HEK293 (cell line): ENCODE data around the gene MED10.

ENCODE experiments used
- CTCF ChIA-PET: fragments of 350-600 bp; formaldehyde crosslinking; extraction: SDS; loops from one replicate; lab custom pipeline; 2021; ENCODE audit warnings: antibody characterized with exemption; lab: Yijun Ruan, JAX
- POLR2A ChIA-PET: fragments of 300-600 bp; formaldehyde crosslinking; extraction: SDS; loops from one replicate; lab custom pipeline; 2020; ENCODE audit warnings: antibody characterized with exemption, inconsistent platforms; lab: Yijun Ruan, JAX
- H3K27ac ChIP-seq: fragments of 200-500 bp; sonication (Bioruptor generic); 2 replicates; pipeline ENCODE4 v1.5.1; 2014; ENCODE audit warnings: low read depth, low read length, control low read depth, inconsistent platforms; ENCODE audit errors: extremely low read depth
- H3K36me3 ChIP-seq, 2 experiments: fragments of 200-500 bp in 1 of 2; sonication (Bioruptor generic) in 1 of 2; 1 replicate in 1 of 2; 2 replicates in 1 of 2; pipeline ENCODE4 v1.5.1; 2014 to 2017; ENCODE audit warnings: inconsistent platforms in 2 of 2, low read length in 2 of 2; ENCODE audit not compliant: control insufficient read depth in 2 of 2, insufficient read depth in 1 of 2
- H3K4me1 ChIP-seq: fragments of 200-500 bp; sonication (Bioruptor generic); 2 replicates; pipeline ENCODE4 v1.5.1; 2014; ENCODE audit warnings: mild to moderate bottlenecking, low read length, inconsistent platforms; ENCODE audit not compliant: control insufficient read depth, insufficient read depth
- H3K4me3 ChIP-seq: 2 replicates; pipeline ENCODE4 v1.5.1; 2011; ENCODE audit warnings: low read depth, mild to moderate bottlenecking, control low read depth, low read length, moderate library complexity
- H3K9me3 ChIP-seq: fragments of 200-500 bp; sonication (Bioruptor generic); 2 replicates; pipeline ENCODE4 v1.5.1; 2014; ENCODE audit warnings: low read depth, low read length, inconsistent platforms; ENCODE audit not compliant: control insufficient read depth, insufficient read depth
- EGR2 ChIP-seq: fragments of 450-650 bp; formaldehyde crosslinking; IDR thresholded peaks from 2 replicates; pipeline ENCODE4 v1.5.1; 2016; ENCODE audit warnings: low read depth, missing biosample characterization, missing genetic modification characterization
- MEIS1 ChIP-seq: sonication (generic); formaldehyde crosslinking; IDR thresholded peaks from 2 replicates; pipeline ENCODE4 v1.8.1; 2022; ENCODE audit warnings: missing genetic modification reagents, mild to moderate bottlenecking, borderline replicate concordance
- SETDB1 ChIP-seq: IDR thresholded peaks from one replicate; pipeline ENCODE4 v1.6.1; 2017; ENCODE audit warnings: mild to moderate bottlenecking, low read length, moderate library complexity, mixed read lengths; ENCODE audit not compliant: insufficient read length
- TCF7L2 ChIP-seq: IDR thresholded peaks from 2 replicates; pipeline ENCODE4 v1.6.1; 2011; ENCODE audit warnings: low read depth, mild to moderate bottlenecking, inconsistent platforms, low read length, moderate library complexity, borderline replicate concordance
- ZBTB20 ChIP-seq: fragments of 450-650 bp; formaldehyde crosslinking; IDR thresholded peaks from 2 replicates; pipeline ENCODE4 v1.5.1; 2016; ENCODE audit warnings: missing biosample characterization, missing genetic modification characterization
- ZBTB21 ChIP-seq: fragments of 450-650 bp; formaldehyde crosslinking; IDR thresholded peaks from 2 replicates; pipeline ENCODE4 v1.5.1; 2017; ENCODE audit warnings: missing biosample characterization, missing genetic modification characterization
- ZNF223 ChIP-seq: fragments of 450-650 bp; formaldehyde crosslinking; IDR thresholded peaks from 2 replicates; pipeline ENCODE4 v1.5.1; 2016; ENCODE audit warnings: missing biosample characterization, missing genetic modification characterization
- ZNF239 ChIP-seq: fragments of 450-650 bp; formaldehyde crosslinking; IDR thresholded peaks from 2 replicates; pipeline ENCODE4 v1.5.1; 2016; ENCODE audit warnings: missing biosample characterization, missing genetic modification characterization
- ZNF37A ChIP-seq: fragments of 450-650 bp; IDR thresholded peaks from 2 replicates; pipeline ENCODE4 v1.5.1; 2018; ENCODE audit warnings: missing biosample characterization, missing genetic modification characterization
- ZNF423 ChIP-seq: fragments of 450-650 bp; formaldehyde crosslinking; IDR thresholded peaks from 2 replicates; pipeline ENCODE4 v1.5.1; 2016; ENCODE audit warnings: missing biosample characterization, missing genetic modification characterization
- ZNF529 ChIP-seq: fragments of 450-650 bp; formaldehyde crosslinking; IDR thresholded peaks from 2 replicates; pipeline ENCODE4 v1.5.1; 2017; ENCODE audit warnings: missing genetic modification characterization, missing biosample characterization; ENCODE audit not compliant: insufficient replicate concordance
- ZNF585B ChIP-seq: fragments of 450-650 bp; formaldehyde crosslinking; IDR thresholded peaks from 2 replicates; pipeline ENCODE4 v1.5.1; 2016; ENCODE audit warnings: missing biosample characterization, missing genetic modification characterization
- ZNF626 ChIP-seq: fragments of 450-650 bp; sonication (Bioruptor Pico); formaldehyde crosslinking; IDR thresholded peaks from 2 replicates; pipeline ENCODE4 v1.5.1; 2018; ENCODE audit warnings: missing biosample characterization, missing genetic modification characterization, inconsistent platforms
- ZNF664 ChIP-seq: fragments of 450-650 bp; formaldehyde crosslinking; IDR thresholded peaks from 2 replicates; pipeline ENCODE4 v1.5.1; 2016; ENCODE audit warnings: missing biosample characterization, missing genetic modification characterization
- ZNF670 ChIP-seq: fragments of 450-650 bp; formaldehyde crosslinking; IDR thresholded peaks from 2 replicates; pipeline ENCODE4 v1.5.1; 2016; ENCODE audit warnings: missing biosample characterization, missing genetic modification characterization, low read depth
- ZNF707 ChIP-seq: fragments of 450-650 bp; formaldehyde crosslinking; IDR thresholded peaks from 2 replicates; pipeline ENCODE4 v1.5.1; 2016; ENCODE audit warnings: missing biosample characterization, missing genetic modification characterization
- TF ChIP-seq, protein P1 (sequence below): fragments of 450-650 bp; formaldehyde crosslinking; IDR thresholded peaks from 2 replicates; pipeline ENCODE4 v1.5.1; 2017; ENCODE audit warnings: missing biosample characterization, missing genetic modification characterization
- TF ChIP-seq, protein P2 (sequence below): fragments of 450-650 bp; IDR thresholded peaks from 2 replicates; pipeline ENCODE4 v1.5.1; 2018; ENCODE audit warnings: missing biosample characterization, mild to moderate bottlenecking, missing genetic modification characterization
- TF ChIP-seq, protein P3 (sequence below): fragments of 450-650 bp; formaldehyde crosslinking; IDR thresholded peaks from 2 replicates; pipeline ENCODE4 v1.5.1; 2016; ENCODE audit warnings: missing biosample characterization, missing genetic modification characterization, low read depth
- TF ChIP-seq, protein P4 (sequence below): fragments of 450-650 bp; formaldehyde crosslinking; IDR thresholded peaks from 2 replicates; pipeline ENCODE4 v1.5.1; 2016; ENCODE audit warnings: missing biosample characterization, missing genetic modification characterization
- TF ChIP-seq, protein P5 (sequence below): fragments of 450-650 bp; formaldehyde crosslinking; IDR thresholded peaks from 2 replicates; pipeline ENCODE4 v1.5.1; 2016; ENCODE audit warnings: missing biosample characterization, missing genetic modification characterization
- TF ChIP-seq, protein P6 (sequence below): fragments of 450-650 bp; formaldehyde crosslinking; IDR thresholded peaks from 2 replicates; pipeline ENCODE4 v1.5.1; 2016; ENCODE audit warnings: missing biosample characterization, missing genetic modification characterization

MED10 gene

DNA sequence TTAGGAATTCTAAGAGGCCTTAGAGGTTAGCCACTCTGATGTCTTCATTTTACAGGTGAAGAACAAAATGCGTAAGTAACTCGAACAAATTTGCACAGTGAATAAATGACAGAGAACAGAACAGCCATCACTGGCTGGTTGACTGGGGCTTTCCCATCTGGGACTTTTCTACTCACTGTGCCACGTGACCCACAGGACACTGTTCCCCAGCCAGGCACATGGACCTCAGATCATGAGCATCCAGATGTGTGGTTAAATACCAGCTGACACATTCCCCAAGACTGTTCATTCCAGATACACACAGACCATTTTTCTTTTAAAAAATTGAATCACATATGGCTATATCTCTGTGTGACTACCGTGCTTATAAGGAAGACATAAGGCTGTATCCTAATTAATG, 25.8 kb upstream of the MED10 start (continued):
- TF ChIP-seq, protein P1, sequence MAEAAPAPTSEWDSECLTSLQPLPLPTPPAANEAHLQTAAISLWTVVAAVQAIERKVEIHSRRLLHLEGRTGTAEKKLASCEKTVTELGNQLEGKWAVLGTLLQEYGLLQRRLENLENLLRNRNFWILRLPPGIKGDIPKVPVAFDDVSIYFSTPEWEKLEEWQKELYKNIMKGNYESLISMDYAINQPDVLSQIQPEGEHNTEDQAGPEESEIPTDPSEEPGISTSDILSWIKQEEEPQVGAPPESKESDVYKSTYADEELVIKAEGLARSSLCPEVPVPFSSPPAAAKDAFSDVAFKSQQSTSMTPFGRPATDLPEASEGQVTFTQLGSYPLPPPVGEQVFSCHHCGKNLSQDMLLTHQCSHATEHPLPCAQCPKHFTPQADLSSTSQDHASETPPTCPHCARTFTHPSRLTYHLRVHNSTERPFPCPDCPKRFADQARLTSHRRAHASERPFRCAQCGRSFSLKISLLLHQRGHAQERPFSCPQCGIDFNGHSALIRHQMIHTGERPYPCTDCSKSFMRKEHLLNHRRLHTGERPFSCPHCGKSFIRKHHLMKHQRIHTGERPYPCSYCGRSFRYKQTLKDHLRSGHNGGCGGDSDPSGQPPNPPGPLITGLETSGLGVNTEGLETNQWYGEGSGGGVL (tag by site-specific recombination), result no peak
- TF ChIP-seq ZNF707 (tag by site-specific recombination) (no peak), ZNF37A (no peak)
- TF ChIP-seq, protein P2, sequence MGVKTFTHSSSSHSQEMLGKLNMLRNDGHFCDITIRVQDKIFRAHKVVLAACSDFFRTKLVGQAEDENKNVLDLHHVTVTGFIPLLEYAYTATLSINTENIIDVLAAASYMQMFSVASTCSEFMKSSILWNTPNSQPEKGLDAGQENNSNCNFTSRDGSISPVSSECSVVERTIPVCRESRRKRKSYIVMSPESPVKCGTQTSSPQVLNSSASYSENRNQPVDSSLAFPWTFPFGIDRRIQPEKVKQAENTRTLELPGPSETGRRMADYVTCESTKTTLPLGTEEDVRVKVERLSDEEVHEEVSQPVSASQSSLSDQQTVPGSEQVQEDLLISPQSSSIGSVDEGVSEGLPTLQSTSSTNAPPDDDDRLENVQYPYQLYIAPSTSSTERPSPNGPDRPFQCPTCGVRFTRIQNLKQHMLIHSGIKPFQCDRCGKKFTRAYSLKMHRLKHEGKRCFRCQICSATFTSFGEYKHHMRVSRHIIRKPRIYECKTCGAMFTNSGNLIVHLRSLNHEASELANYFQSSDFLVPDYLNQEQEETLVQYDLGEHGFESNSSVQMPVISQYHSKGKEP (tag by site-specific recombination), result no peak

DNA sequence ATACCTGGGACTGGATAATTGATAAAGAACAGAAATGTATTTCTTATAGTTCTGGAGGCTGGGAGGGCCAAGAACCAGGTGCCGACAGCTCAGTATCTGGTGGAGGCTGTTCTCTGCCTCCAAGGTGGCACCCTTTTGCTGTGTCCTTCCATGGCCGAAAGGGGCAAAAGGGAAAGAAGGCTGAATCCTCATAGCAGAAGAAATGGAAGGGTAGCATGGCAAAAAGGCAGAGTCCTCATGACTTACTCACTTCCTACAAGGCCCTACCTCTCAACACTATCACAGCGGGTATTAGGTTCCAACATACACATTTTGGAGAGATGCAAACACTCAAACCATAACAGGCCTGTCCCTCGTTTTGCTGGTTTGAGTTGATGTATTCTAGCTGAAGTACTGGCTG, 25.1 kb upstream of the MED10 start:
- no peak overlapping the region for H3K27ac ChIP-seq
- ChIA-PET CTCF (interaction anchor here (0.7 to 1.3 kb wide), 2 partner anchors 10 to 16 kb away, joined by 3 read pairs; no protein-coding TSS in a partner anchor), POLR2A (interaction anchor here (1.4 kb wide), 1 partner anchor 46 kb away, joined by 3 read pairs; the partner anchor contains the start of gene UBE2QL1)
- no peaks in the 10 kb centered on the region for H3K9me3 ChIP-seq
- H3K4me3 ChIP-seq, result no peak overlapping the region
- no peaks in the 10 kb centered on the region for H3K36me3 ChIP-seq
- H3K4me1 ChIP-seq, result peaks cover 4% of the 10 kb centered on the region; the same call in 1 of the 2 replicates
- TF ChIP-seq ZNF239 (tag by site-specific recombination) (no peak), ZNF223 (tag by site-specific recombination) (no peak), ZNF423 (tag by site-specific recombination) (no peak), ZBTB20 (no peak), ZNF664 (tag by site-specific recombination) (no peak), EGR2 (tag by site-specific recombination) (no peak), SETDB1 (no peak), ZNF670 (tag by site-specific recombination) (no peak), TCF7L2 (no peak), ZNF529 (tag by site-specific recombination) (no peak), ZBTB21 (tag by site-specific recombination) (no peak), ZNF585B (tag by site-specific recombination) (no peak), ZNF626 (tag by site-specific recombination) (no peak), MEIS1 (no peak)
- TF ChIP-seq, protein P3, sequence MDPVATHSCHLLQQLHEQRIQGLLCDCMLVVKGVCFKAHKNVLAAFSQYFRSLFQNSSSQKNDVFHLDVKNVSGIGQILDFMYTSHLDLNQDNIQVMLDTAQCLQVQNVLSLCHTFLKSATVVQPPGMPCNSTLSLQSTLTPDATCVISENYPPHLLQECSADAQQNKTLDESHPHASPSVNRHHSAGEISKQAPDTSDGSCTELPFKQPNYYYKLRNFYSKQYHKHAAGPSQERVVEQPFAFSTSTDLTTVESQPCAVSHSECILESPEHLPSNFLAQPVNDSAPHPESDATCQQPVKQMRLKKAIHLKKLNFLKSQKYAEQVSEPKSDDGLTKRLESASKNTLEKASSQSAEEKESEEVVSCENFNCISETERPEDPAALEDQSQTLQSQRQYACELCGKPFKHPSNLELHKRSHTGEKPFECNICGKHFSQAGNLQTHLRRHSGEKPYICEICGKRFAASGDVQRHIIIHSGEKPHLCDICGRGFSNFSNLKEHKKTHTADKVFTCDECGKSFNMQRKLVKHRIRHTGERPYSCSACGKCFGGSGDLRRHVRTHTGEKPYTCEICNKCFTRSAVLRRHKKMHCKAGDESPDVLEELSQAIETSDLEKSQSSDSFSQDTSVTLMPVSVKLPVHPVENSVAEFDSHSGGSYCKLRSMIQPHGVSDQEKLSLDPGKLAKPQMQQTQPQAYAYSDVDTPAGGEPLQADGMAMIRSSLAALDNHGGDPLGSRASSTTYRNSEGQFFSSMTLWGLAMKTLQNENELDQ, result no peak
- TF ChIP-seq, protein P4, sequence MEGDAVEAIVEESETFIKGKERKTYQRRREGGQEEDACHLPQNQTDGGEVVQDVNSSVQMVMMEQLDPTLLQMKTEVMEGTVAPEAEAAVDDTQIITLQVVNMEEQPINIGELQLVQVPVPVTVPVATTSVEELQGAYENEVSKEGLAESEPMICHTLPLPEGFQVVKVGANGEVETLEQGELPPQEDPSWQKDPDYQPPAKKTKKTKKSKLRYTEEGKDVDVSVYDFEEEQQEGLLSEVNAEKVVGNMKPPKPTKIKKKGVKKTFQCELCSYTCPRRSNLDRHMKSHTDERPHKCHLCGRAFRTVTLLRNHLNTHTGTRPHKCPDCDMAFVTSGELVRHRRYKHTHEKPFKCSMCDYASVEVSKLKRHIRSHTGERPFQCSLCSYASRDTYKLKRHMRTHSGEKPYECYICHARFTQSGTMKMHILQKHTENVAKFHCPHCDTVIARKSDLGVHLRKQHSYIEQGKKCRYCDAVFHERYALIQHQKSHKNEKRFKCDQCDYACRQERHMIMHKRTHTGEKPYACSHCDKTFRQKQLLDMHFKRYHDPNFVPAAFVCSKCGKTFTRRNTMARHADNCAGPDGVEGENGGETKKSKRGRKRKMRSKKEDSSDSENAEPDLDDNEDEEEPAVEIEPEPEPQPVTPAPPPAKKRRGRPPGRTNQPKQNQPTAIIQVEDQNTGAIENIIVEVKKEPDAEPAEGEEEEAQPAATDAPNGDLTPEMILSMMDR, result no peak
- TF ChIP-seq, protein P5, sequence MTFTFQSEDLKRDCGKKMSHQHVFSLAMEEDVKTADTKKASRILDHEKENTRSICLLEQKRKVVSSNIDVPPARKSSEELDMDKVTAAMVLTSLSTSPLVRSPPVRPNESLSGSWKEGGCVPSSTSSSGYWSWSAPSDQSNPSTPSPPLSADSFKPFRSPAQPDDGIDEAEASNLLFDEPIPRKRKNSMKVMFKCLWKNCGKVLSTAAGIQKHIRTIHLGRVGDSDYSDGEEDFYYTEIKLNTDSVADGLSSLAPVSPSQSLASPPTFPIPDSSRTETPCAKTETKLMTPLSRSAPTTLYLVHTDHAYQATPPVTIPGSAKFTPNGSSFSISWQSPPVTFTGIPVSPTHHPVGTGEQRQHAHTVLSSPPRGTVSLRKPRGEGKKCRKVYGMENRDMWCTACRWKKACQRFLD (tag by site-specific recombination), result no peak
- TF ChIP-seq, protein P6, sequence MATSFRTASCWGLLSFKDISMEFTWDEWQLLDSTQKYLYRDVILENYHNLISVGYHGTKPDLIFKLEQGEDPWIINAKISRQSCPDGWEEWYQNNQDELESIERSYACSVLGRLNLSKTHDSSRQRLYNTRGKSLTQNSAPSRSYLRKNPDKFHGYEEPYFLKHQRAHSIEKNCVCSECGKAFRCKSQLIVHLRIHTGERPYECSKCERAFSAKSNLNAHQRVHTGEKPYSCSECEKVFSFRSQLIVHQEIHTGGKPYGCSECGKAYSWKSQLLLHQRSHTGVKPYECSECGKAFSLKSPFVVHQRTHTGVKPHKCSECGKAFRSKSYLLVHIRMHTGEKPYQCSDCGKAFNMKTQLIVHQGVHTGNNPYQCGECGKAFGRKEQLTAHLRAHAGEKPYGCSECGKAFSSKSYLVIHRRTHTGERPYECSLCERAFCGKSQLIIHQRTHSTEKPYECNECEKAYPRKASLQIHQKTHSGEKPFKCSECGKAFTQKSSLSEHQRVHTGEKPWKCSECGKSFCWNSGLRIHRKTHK (tag by site-specific recombination), result no peak
